ENCODE results near the gene CHM. TPM values are rescaled to one million over a fixed set of nuclear protein-coding genes. Genes with fewer than 3 reads are reported as not detected.

CHM gene
- total and polyA plus RNA-seq, 2 experiments from 2014 or later: 19.0 to 19.1 TPM

GRCh38 chrX:86044216-86044615, 3.1 kb downstream of the CHM start:
- Histone ChIP-seq H3K27ac (ENCODE audit: low read depth) (no peak overlapping the region), H3K4me2 (no peak overlapping the region), H3K4me3 (no peak overlapping the region), H3F3A (replicated peaks; ENCODE audit: low read depth) (no peaks in the 10 kb centered on the region), H3K9me2 (ENCODE audit: insufficient read depth) (no peaks in the 10 kb centered on the region), H2AFZ (no peak overlapping the region), H3K36me3 (ENCODE audit: insufficient read depth) (no peaks in the 10 kb centered on the region), H3K27me3 (ENCODE audit: insufficient read depth) (no peaks in the 10 kb centered on the region), H3K4me1 (ENCODE audit: insufficient read depth) (no peaks in the 10 kb centered on the region; the same call in 1 of the 2 replicates), H4K20me1 (replicated peaks; ENCODE audit: insufficient read depth) (no peaks in the 10 kb centered on the region), H3K79me2 (replicated peaks; ENCODE audit: insufficient read depth) (peaks cover 74% of the 10 kb centered on the region)
- Mint-ChIP-seq H3K27me3 (ENCODE audit: insufficient read depth, low read depth, poor library complexity) (no peaks in the 10 kb centered on the region), H3K4me1 (peaks cover 5% of the 10 kb centered on the region; the same call in 2 of the 3 replicates), H3K9me3 (no peaks in the 10 kb centered on the region), H3K36me3 (ENCODE audit: low read depth) (peaks cover 4% of the 10 kb centered on the region; the same call in 2 of the 3 replicates), H3K4me3 (no peak overlapping the region), H3K27ac (no peak overlapping the region)
- ATAC-seq: no peak
- DNase-seq (ENCODE audit: low spot score): no peak
- TF ChIP-seq CTCF (conservative IDR thresholded peaks at IDR 0.05; ENCODE audit: low read depth in 2 of 2) (no peak), JUNB (IDR thresholded peaks at IDR 0.05; ENCODE audit: unreplicated experiment) (no peak), ZNF462 (CRISPR knock-in tag; IDR thresholded peaks at IDR 0.05) (no peak), EZH2 (IDR thresholded peaks at IDR 0.05; ENCODE audit: low read depth, unreplicated experiment) (no peak), ZNF114 (CRISPR knock-in tag; IDR thresholded peaks at IDR 0.05) (no peak), POLR2AphosphoS5 (IDR thresholded peaks at IDR 0.05; ENCODE audit: low read depth) (no peak), NANOG (IDR thresholded peaks at IDR 0.05; ENCODE audit: borderline replicate concordance) (no peak), REST (IDR thresholded peaks at IDR 0.05; ENCODE audit: unreplicated experiment) (no peak), STAT1 (IDR thresholded peaks at IDR 0.05; ENCODE audit: unreplicated experiment) (no peak), EZH2phosphoT487 (IDR thresholded peaks at IDR 0.05; ENCODE audit: unreplicated experiment) (no peak), ZNF331 (CRISPR knock-in tag; IDR thresholded peaks at IDR 0.05; ENCODE audit: low read depth) (no peak), ETS1 (IDR thresholded peaks at IDR 0.05) (no peak), CREB1 (CRISPR knock-in tag; IDR thresholded peaks at IDR 0.05; ENCODE audit: low read depth) (no peak)
